ENCODE measurements around the gene ITGA3. TPM values are rescaled to one million over a fixed set of nuclear protein-coding genes. Genes with fewer than 3 reads are reported as not detected.

Gene ITGA3
- total and polyA plus RNA-seq, 2 experiments from 2014 or later, result 105 to 330 TPM

- WGBS, 2 experiments (ENCODE audit: low coverage in 1 of 2, low lambda C conversion rate in 2 of 2, missing lambda C conversion rate in 2 of 2), result 84 to 92% methylated on average over 9 of the region's 9 CpGs
- H3K4me2 ChIP-seq (ENCODE audit: unreplicated experiment), result peak overlapping the region; percentile 90
- H3K4me1 ChIP-seq (ENCODE audit: insufficient read depth), result peaks cover 74% of the 10 kb centered on the region
- H3K27me3 ChIP-seq (replicated peaks; ENCODE audit: insufficient read depth), result no peaks in the 10 kb centered on the region
- H3K9me2 ChIP-seq (ENCODE audit: insufficient read depth), result no peaks in the 10 kb centered on the region
- peaks cover 89% of the 10 kb centered on the region for H3K79me2 ChIP-seq (ENCODE audit: insufficient read depth)
- in situ Hi-C loops (cut with MboI), result no loop called here
- H4K20me1 ChIP-seq (ENCODE audit: insufficient read depth), result no peaks in the 10 kb centered on the region
- no peaks in the 10 kb centered on the region for H3K9me3 ChIP-seq (ENCODE audit: low read depth)
- no peaks in the 10 kb centered on the region for H3K36me3 ChIP-seq (ENCODE audit: low read depth)
- H3K4me3 ChIP-seq, result peak overlapping the region; percentile 83
- no peak overlapping the region for H2AFZ ChIP-seq
- no peak for DNase-seq
- peak overlapping the region; percentile 97 for H3K27ac ChIP-seq
- H3F3A ChIP-seq (ENCODE audit: insufficient read depth), result peaks cover 59% of the 10 kb centered on the region
- H3K9ac ChIP-seq, result peak overlapping the region; percentile 83
- TF ChIP-seq EZH2 (IDR thresholded peaks at IDR 0.05; ENCODE audit: insufficient read depth, poor library complexity, severe bottlenecking), result no peak
- no peak for TF ChIP-seq EZH2phosphoT487 (IDR thresholded peaks at IDR 0.05; ENCODE audit: insufficient read depth, low read depth)
Measured at GRCh38 chr17:50057521-50057991, 1.6 kb downstream of the ITGA3 start.

DNA sequence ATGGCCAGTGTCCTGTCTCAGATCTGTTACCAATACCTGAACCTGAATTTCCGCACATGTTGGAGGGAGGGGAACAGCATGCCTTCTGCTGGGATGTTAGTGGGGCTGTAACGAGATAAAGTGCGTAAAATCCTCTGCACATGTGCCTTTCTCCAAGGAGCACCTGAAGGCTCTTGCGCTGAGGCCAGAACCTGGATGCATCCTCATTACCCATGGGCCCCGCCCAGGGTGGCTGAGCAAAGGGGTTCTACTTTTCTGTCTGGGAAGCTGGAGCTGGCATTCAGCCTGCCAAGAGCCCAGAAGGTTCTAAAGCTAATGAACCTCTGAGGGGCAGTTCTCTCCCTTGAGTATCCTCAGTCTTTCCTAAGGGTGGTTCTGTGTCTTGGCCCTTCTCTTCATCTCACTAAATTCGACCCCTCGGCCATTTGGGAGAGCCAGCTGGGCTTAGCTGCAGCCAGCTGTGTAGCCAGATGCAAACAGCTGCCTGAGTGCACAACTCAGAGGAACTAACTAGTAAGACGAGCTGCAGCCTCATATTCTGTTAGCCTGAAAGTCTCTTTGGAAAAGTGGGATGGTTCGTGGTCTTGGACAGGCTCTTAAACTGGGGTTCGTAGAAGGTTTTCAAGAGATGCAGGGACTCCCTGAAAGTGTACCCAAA is 2.5 kb downstream of the ITGA3 start:
- Histone ChIP-seq H3K79me2 (ENCODE audit: insufficient read depth) (peaks cover 94% of the 10 kb centered on the region), H3K4me1 (ENCODE audit: insufficient read depth) (peaks cover 74% of the 10 kb centered on the region), H3K9ac (peak overlapping the region; percentile 83)

GRCh38 chr17:50059256-50059655 is 3.3 kb downstream of the ITGA3 start:
- H3K4me3 ChIP-seq, result peak overlapping the region; percentile 83
- peaks cover 86% of the 10 kb centered on the region for H3K79me2 ChIP-seq (ENCODE audit: insufficient read depth)
- no peaks in the 10 kb centered on the region for H3K9me3 ChIP-seq (ENCODE audit: low read depth)
- H3K36me3 ChIP-seq (ENCODE audit: low read depth), result no peaks in the 10 kb centered on the region
- H2AFZ ChIP-seq, result no peak overlapping the region
- no peaks in the 10 kb centered on the region for H3K9me2 ChIP-seq (ENCODE audit: insufficient read depth)
- peaks cover 74% of the 10 kb centered on the region for H3K4me1 ChIP-seq (ENCODE audit: insufficient read depth)
- TF ChIP-seq EZH2phosphoT487 (IDR thresholded peaks at IDR 0.05; ENCODE audit: insufficient read depth, low read depth) (no peak), EZH2 (IDR thresholded peaks at IDR 0.05; ENCODE audit: insufficient read depth, poor library complexity, severe bottlenecking) (no peak)
- WGBS, 2 experiments (ENCODE audit: low coverage in 1 of 2, low lambda C conversion rate in 2 of 2, missing lambda C conversion rate in 2 of 2), result 75 to 77% methylated on average over 4 of the region's 4 CpGs
- no peaks in the 10 kb centered on the region for H3K27me3 ChIP-seq (replicated peaks; ENCODE audit: insufficient read depth)
- H3K27ac ChIP-seq, result peak overlapping the region; percentile 97
- peak overlapping the region; percentile 90 for H3K4me2 ChIP-seq (ENCODE audit: unreplicated experiment)
- peaks cover 75% of the 10 kb centered on the region for H3F3A ChIP-seq (ENCODE audit: insufficient read depth)
- in situ Hi-C loops (cut with MboI), result no loop called here
- no peaks in the 10 kb centered on the region for H4K20me1 ChIP-seq (ENCODE audit: insufficient read depth)
- no peak for DNase-seq
- peak overlapping the region; percentile 83 for H3K9ac ChIP-seq

More for the DNA sequence above, 2.5 kb downstream of the ITGA3 start:
- in situ Hi-C loops (cut with MboI), result no loop called here
- Histone ChIP-seq H3K4me2 (ENCODE audit: unreplicated experiment) (peak overlapping the region; percentile 90), H2AFZ (no peak overlapping the region), H3K4me3 (peak overlapping the region; percentile 83), H3K27me3 (replicated peaks; ENCODE audit: insufficient read depth) (no peaks in the 10 kb centered on the region), H3K9me3 (ENCODE audit: low read depth) (no peaks in the 10 kb centered on the region), H3F3A (ENCODE audit: insufficient read depth) (peaks cover 67% of the 10 kb centered on the region), H3K36me3 (ENCODE audit: low read depth) (no peaks in the 10 kb centered on the region), H3K9me2 (ENCODE audit: insufficient read depth) (no peaks in the 10 kb centered on the region), H4K20me1 (ENCODE audit: insufficient read depth) (no peaks in the 10 kb centered on the region), H3K27ac (peak overlapping the region; percentile 97)
- 91 to 97% methylated on average over 10 of the region's 10 CpGs for WGBS, 2 experiments (ENCODE audit: low coverage in 1 of 2, low lambda C conversion rate in 2 of 2, missing lambda C conversion rate in 2 of 2)
- DNase-seq, result no peak
- TF ChIP-seq EZH2phosphoT487 (IDR thresholded peaks at IDR 0.05; ENCODE audit: insufficient read depth, low read depth) (no peak), EZH2 (IDR thresholded peaks at IDR 0.05; ENCODE audit: insufficient read depth, poor library complexity, severe bottlenecking) (no peak)

GRCh38 chr17:50059759-50060273 is 3.9 kb downstream of the ITGA3 start:
- no peak overlapping the region for H2AFZ ChIP-seq
- peak; percentile 59 for DNase-seq
- no peaks in the 10 kb centered on the region for H3K9me3 ChIP-seq (ENCODE audit: low read depth)
- peaks cover 76% of the 10 kb centered on the region for H3F3A ChIP-seq (ENCODE audit: insufficient read depth)
- H3K9ac ChIP-seq, result peak overlapping the region; percentile 83
- H3K9me2 ChIP-seq (ENCODE audit: insufficient read depth), result no peaks in the 10 kb centered on the region
- in situ Hi-C loops (cut with MboI), result no loop called here
- TF ChIP-seq EZH2phosphoT487 (IDR thresholded peaks at IDR 0.05; ENCODE audit: insufficient read depth, low read depth) (no peak), EZH2 (IDR thresholded peaks at IDR 0.05; ENCODE audit: insufficient read depth, poor library complexity, severe bottlenecking) (no peak)
- no peaks in the 10 kb centered on the region for H4K20me1 ChIP-seq (ENCODE audit: insufficient read depth)
- 66 to 67% methylated on average over 4 to 5 of the region's 5 CpGs for WGBS, 2 experiments (ENCODE audit: low coverage in 1 of 2, low lambda C conversion rate in 2 of 2, missing lambda C conversion rate in 2 of 2)
- peak overlapping the region; percentile 90 for H3K4me2 ChIP-seq (ENCODE audit: unreplicated experiment)
- H3K79me2 ChIP-seq (ENCODE audit: insufficient read depth), result peaks cover 80% of the 10 kb centered on the region
- peak overlapping the region; percentile 83 for H3K4me3 ChIP-seq
- no peaks in the 10 kb centered on the region for H3K27me3 ChIP-seq (replicated peaks; ENCODE audit: insufficient read depth)
- no peaks in the 10 kb centered on the region for H3K36me3 ChIP-seq (ENCODE audit: low read depth)
- peak overlapping the region; percentile 97 for H3K27ac ChIP-seq
- peaks cover 73% of the 10 kb centered on the region for H3K4me1 ChIP-seq (ENCODE audit: insufficient read depth)
